Astrocyte of the cerebellum (primary cell): ENCODE results near the gene SLC2A4RG.

Source experiments
- DNase-seq: peaks from one replicate; pipeline ENCODE4 v3.0.0-alpha.2; 2011; ENCODE audit warnings: low read depth
- H3K4me3 ChIP-seq: 2 replicates; pipeline ENCODE4 v1.5.1; 2011; ENCODE audit warnings: mild to moderate bottlenecking, low read depth, low read length, moderate library complexity
- in situ Hi-C: cut with HindIII; loops from 2 replicates; pipeline ENCODE4 v1.10.0; 2017; ENCODE audit warnings: low sequenced_read_pairs
- TF ChIP-seq, protein P1 (sequence below): IDR thresholded peaks from 2 replicates; pipeline ENCODE4 v1.5.1; 2012; ENCODE audit warnings: low read length, low read depth, moderate library complexity, mild to moderate bottlenecking; ENCODE audit errors: missing control alignments

The SLC2A4RG gene

DNA sequence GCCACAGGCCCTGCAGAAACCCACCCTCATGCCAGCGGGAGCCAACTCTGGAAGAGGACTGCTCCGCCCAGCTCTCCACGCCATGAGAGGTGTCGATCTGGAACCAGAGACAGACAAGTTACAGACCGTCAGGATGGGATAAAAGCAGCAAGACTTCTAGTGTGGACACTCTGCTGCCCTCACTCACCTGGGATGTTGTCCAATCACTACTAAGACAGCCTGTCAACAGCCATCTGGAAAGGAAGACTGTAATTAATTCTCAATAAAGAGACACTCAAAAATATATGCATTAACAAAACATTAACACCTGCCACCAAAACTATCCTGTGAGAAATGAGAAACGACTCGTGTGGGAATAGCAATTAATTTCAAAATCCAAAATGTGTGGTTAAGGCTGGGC is 28.3 kb downstream of the SLC2A4RG start:
- TF ChIP-seq, protein P1, sequence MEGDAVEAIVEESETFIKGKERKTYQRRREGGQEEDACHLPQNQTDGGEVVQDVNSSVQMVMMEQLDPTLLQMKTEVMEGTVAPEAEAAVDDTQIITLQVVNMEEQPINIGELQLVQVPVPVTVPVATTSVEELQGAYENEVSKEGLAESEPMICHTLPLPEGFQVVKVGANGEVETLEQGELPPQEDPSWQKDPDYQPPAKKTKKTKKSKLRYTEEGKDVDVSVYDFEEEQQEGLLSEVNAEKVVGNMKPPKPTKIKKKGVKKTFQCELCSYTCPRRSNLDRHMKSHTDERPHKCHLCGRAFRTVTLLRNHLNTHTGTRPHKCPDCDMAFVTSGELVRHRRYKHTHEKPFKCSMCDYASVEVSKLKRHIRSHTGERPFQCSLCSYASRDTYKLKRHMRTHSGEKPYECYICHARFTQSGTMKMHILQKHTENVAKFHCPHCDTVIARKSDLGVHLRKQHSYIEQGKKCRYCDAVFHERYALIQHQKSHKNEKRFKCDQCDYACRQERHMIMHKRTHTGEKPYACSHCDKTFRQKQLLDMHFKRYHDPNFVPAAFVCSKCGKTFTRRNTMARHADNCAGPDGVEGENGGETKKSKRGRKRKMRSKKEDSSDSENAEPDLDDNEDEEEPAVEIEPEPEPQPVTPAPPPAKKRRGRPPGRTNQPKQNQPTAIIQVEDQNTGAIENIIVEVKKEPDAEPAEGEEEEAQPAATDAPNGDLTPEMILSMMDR = no peak
- DNase-seq = no peak
- in situ Hi-C loops = no loop called here
- H3K4me3 ChIP-seq = no peak overlapping the region

DNA sequence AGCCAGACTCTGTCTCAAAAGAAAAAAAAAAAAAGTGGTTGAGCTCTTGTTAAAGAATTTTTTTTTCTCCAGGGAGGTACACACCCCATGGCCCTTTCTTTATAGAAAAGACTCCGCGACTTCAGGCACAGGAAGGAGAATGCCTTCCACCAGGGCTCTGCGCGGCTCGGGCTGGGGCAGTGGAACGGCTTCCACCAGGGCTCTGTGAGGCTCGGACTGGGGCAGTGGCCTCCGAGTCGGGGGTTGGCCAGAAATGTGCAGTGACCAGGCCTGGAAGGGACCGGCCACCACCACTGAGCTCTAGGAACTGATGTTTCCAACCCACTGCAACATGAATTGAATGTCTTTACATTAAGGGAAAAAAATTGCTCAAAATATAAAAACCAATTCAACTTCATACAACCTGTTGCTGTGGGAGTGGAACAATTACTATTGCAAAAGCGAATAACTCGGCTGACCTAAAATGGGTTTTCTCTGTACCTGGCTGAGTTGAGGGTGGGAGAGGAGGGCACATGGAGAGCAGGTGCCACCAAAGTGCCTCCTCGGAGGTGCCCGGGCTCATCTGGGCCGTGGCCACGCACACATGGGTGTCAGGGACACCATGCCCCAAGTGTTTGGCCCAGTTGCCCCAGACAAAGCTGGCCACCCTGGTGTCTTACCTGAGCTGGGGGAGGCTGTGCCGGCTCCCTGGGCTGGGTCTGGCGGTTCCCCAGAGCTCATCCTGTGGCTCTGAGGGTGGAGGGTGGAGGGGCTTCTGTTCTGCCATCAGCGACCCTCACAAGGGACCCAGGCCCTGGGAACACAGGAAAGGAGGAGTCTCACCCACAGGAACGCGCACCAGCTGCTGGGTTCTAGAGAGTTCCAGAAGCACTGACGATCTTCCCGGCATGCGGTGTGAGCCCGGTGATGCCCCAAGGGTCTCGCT is 29.3 kb downstream of the SLC2A4RG start:
- TF ChIP-seq, protein P1 = no peak
- DNase-seq = no peak
- in situ Hi-C loops = no loop called here
- no peak overlapping the region for H3K4me3 ChIP-seq

DNA sequence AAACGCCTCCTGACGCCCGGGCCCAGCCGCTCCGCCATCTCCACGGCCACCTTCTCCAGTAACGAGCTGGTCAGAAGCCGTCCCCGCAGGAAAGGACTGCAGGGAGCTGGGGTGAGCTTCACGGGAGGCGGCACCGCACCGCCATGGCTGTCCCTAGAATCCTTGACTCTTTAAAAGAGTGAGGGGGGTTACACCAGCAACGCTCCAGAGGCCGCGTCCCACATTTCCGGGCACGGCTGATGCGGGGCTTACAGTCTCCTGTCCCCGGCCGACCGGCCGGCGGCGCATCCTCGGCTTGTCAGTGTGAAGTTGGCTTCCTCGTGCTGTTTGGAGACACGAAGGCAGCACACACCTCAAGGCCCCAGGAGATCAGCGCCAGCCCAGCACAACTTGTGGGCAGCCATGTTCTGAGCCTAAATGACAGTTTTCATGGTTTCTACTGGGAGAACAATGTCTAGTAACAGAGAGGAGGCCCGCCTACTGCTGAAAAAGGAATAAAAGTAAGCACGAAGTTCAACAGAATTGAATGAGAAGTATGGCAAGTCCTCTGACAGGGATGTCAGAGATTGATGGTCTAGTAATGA is 30.4 kb downstream of the SLC2A4RG start:
- TF ChIP-seq, protein P1 = no peak
- in situ Hi-C loops = loop anchor here (10.0 kb wide), 1 partner anchor 75 kb away; no protein-coding TSS in a partner anchor
- H3K4me3 ChIP-seq = no peak overlapping the region
- no peak for DNase-seq

DNA sequence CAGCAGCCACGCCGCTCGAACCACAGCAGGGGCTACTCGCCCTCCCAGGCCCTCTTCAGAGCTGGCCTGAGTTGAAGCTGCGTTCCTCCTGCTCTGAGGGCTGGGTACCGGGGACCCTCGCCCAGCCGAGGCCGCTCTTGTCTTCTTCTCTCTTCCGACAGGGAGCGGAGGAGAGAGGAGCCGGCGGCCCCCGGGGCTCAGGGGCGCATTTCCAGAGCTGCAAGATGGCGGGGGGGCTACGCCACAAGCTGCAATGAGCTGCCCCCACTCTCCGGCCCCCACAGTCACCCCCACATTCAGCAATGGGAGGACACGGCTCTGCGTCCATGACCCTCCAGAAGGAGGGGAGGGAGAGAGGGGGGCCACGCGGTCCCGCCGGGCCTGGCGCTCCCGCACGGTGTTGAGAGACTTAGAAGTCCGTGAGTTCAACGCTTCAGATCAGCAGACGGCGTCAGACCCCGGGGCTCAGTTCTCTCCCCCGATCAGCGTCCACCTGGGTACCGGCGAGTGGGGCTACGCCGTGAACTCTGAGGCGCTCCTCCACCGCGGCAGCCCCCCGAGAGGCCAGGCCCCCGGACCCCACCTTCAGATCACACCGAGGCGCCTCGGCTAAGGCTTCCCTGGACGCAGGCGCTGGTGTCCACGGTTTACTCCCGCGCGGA is 31.6 kb downstream of the SLC2A4RG start:
- TF ChIP-seq, protein P1 = no peak
- DNase-seq = no peak
- in situ Hi-C loops = loop anchor here (10.0 kb wide), 1 partner anchor 74 kb away; no protein-coding TSS in a partner anchor
- H3K4me3 ChIP-seq = no peak overlapping the region

DNA sequence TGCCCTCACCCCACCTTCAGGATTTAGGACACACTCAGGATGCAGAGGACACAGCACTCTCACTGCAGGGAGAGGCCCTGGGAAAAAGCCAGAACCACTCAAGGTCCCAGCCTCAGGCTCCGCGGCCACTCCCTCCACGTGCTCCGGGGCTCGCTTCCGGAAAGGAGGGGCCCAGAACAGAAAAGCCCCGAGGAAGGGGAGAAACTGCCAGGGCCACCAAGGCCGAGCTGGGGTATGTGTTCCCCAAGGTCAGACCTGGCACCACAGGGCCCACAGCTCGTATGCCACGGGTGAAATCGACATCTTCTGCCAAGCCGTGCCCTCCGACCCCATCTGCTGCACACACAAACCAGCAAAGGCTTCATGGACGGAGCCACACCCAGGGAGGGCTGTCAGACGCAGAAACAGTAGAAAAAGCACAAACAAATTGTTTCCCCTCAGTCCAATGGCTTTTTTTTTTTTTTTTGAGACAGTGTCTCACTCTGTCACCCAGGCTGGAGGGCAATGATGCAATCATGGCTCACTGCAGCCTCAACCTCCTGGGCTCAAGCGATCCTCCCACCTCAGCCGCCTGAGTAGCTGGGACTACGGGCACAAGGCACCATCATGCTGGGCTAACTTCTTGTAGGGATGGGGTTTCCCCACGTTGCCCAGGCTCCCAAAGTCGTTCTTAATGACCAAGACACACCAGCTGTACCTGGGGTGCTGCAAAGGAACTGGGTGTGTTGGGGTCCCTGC is 33.4 kb downstream of the SLC2A4RG start:
- in situ Hi-C loops = loop anchor here (10.0 kb wide), 1 partner anchor 72 kb away; no protein-coding TSS in a partner anchor
- TF ChIP-seq, protein P1 = no peak
- H3K4me3 ChIP-seq = no peak overlapping the region
- no peak for DNase-seq
